Measurements from ENCODE around the gene MYL12A.

DNA sequence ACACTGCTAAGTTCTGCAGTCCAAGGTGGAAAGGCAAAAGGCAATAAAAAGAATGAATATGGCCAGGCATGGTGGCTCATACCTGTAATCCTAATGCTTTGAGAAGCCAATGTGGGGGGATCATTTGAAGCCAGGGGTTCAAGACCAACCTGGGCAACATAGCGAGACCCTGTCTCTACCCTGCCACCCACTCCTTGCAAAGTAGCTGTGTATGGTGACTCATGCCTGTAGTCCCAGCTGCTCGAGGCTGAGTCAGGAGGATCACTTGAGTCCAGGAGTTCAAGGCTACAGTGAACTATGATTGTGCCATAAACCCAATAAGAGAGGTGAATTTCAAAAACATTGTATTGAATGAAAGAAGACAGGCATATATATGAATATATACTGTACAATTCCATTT is 16.8 kb downstream of the MYL12A start:
- TF ChIP-seq, protein P1, sequence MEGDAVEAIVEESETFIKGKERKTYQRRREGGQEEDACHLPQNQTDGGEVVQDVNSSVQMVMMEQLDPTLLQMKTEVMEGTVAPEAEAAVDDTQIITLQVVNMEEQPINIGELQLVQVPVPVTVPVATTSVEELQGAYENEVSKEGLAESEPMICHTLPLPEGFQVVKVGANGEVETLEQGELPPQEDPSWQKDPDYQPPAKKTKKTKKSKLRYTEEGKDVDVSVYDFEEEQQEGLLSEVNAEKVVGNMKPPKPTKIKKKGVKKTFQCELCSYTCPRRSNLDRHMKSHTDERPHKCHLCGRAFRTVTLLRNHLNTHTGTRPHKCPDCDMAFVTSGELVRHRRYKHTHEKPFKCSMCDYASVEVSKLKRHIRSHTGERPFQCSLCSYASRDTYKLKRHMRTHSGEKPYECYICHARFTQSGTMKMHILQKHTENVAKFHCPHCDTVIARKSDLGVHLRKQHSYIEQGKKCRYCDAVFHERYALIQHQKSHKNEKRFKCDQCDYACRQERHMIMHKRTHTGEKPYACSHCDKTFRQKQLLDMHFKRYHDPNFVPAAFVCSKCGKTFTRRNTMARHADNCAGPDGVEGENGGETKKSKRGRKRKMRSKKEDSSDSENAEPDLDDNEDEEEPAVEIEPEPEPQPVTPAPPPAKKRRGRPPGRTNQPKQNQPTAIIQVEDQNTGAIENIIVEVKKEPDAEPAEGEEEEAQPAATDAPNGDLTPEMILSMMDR (CRISPR knock-in tag; IDR thresholded peaks at IDR 0.05), result no peak
- TF ChIP-seq TCF7L2 (IDR thresholded peaks at IDR 0.05; ENCODE audit: low read depth, low read length), result no peak
- no peak for TF ChIP-seq ZNF138 (CRISPR knock-in tag; IDR thresholded peaks at IDR 0.05; ENCODE audit: low read depth)
- TF ChIP-seq, protein P2, sequence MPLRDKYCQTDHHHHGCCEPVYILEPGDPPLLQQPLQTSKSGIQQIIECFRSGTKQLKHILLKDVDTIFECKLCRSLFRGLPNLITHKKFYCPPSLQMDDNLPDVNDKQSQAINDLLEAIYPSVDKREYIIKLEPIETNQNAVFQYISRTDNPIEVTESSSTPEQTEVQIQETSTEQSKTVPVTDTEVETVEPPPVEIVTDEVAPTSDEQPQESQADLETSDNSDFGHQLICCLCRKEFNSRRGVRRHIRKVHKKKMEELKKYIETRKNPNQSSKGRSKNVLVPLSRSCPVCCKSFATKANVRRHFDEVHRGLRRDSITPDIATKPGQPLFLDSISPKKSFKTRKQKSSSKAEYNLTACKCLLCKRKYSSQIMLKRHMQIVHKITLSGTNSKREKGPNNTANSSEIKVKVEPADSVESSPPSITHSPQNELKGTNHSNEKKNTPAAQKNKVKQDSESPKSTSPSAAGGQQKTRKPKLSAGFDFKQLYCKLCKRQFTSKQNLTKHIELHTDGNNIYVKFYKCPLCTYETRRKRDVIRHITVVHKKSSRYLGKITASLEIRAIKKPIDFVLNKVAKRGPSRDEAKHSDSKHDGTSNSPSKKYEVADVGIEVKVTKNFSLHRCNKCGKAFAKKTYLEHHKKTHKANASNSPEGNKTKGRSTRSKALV (CRISPR knock-in tag; IDR thresholded peaks at IDR 0.05), result no peak
- TF ChIP-seq SETDB1 (CRISPR knock-in tag; IDR thresholded peaks at IDR 0.05; ENCODE audit: borderline replicate concordance), result no peak
- TF ChIP-seq ZNF274 (CRISPR knock-in tag; IDR thresholded peaks at IDR 0.05), result no peak
- no peak for TF ChIP-seq NR2F6 (IDR thresholded peaks at IDR 0.05)
- no peak for TF ChIP-seq NR2F6 (CRISPR knock-in tag; IDR thresholded peaks at IDR 0.05)
- TF ChIP-seq EZH2 (conservative IDR thresholded peaks at IDR 0.05; ENCODE audit: low read depth, low read length), result no peak
- no peak for TF ChIP-seq ZNF180 (CRISPR knock-in tag; IDR thresholded peaks at IDR 0.05; ENCODE audit: borderline replicate concordance, low read depth)
- TF ChIP-seq ELK4 (CRISPR knock-in tag; IDR thresholded peaks at IDR 0.05; ENCODE audit: borderline replicate concordance), result no peak
- no peak for TF ChIP-seq ZNF780A (CRISPR knock-in tag; IDR thresholded peaks at IDR 0.05)
- TF ChIP-seq NFYB (CRISPR knock-in tag; IDR thresholded peaks at IDR 0.05), result no peak
- TF ChIP-seq, protein P3, sequence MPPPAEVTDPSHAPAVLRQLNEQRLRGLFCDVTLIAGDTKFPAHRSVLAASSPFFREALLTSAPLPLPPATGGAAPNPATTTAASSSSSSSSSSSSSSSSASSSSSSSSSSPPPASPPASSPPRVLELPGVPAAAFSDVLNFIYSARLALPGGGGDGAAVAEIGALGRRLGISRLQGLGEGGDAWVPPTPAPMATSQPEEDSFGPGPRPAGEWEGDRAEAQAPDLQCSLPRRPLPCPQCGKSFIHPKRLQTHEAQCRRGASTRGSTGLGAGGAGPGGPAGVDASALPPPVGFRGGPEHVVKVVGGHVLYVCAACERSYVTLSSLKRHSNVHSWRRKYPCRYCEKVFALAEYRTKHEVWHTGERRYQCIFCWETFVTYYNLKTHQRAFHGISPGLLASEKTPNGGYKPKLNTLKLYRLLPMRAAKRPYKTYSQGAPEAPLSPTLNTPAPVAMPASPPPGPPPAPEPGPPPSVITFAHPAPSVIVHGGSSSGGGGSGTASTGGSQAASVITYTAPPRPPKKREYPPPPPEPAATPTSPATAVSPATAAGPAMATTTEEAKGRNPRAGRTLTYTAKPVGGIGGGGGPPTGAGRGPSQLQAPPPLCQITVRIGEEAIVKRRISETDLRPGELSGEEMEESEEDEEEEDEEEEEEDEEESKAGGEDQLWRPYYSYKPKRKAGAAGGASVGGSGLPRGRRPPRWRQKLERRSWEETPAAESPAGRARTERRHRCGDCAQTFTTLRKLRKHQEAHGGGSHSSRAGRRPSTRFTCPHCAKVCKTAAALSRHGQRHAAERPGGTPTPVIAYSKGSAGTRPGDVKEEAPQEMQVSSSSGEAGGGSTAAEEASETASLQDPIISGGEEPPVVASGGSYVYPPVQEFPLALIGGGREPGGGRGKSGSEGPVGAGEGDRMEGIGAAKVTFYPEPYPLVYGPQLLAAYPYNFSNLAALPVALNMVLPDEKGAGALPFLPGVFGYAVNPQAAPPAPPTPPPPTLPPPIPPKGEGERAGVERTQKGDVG (CRISPR knock-in tag; IDR thresholded peaks at IDR 0.05; ENCODE audit: borderline replicate concordance), result no peak
